GM21423 (cell line): ENCODE measurements around the gene MYO18B.

Source experiments
- ATAC-seq: cut with Tn5 transposase; IDR thresholded peaks from one replicate; pipeline ENCODE4 v1.9.1; 2021; ENCODE audit warnings: mild to moderate bottlenecking, moderate library complexity; ENCODE audit not compliant: unreplicated experiment

Gene MYO18B

DNA sequence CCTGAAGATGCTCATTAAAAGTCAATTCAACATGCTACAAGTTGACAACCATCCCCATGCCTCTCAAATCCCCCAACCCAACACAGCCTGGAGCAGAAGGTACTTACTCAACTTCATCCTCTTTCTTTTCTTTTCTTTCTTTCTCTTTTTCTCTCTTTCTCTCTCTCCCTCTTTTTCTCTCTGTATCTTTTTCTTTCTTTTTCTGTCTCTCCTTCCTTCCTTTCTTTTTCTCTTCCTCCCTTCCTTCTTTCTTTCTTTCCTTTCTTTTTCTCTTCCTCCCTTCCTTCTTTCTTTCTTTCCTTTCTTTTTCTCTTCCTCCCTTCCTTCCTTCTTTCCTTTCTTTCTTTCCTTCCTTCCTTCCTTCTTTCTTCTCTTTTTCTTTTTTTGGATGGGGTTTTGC is 291.6 kb downstream of the MYO18B start:
- ATAC-seq, result no peak

GRCh38 chr22:26035523-26035922 is 293.5 kb downstream of the MYO18B start:
- ATAC-seq, result no peak

GRCh38 chr22:26038365-26038764 is 296.4 kb downstream of the MYO18B start:
- ATAC-seq, result no peak

- no peak for ATAC-seq
Observed at GRCh38 chr22:26041931-26042330, 299.9 kb downstream of the MYO18B start.

GRCh38 chr22:26043031-26043430 is 301.0 kb downstream of the MYO18B start:
- no peak for ATAC-seq

GRCh38 chr22:26045051-26045450 is 303.1 kb downstream of the MYO18B start:
- no peak for ATAC-seq

GRCh38 chr22:26045860-26046259 is 303.9 kb downstream of the MYO18B start:
- no peak for ATAC-seq

DNA sequence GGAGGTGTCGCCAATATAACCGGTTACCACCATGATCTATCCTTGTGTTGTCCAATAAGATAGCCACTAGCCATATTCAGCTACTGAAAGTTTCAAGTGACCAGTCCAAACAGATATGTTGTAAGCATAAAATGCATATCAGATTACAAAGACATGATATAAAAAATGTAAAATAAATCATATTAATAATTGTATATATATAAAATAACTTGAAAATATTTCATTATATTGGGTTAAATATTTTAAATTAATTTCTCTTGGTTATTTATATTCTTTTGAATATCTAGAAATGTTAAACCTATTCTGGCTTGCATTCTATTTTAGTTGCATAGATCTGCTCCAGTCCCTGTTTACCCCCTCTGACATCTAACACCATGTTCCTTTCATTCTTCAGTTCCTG is 305.5 kb downstream of the MYO18B start:
- no peak for ATAC-seq

DNA sequence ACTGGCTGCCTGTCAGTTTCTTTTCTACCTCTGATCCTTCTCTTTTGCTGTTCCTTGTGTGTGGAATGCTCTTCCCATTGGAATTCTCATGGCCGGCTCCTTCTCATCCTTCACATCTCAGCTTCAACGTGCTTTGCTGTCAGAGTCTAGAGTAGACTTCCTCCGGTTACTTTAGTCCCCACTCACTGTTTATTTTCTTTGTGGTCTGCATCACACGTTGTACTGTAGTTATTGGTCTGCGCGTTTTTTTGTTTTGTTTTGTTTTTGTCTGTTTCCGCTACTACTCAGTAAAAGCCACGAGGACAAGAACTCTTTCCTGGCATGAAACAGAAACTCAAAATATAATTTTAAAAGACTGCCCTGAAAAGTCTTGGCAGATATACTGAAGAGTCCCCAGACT is 305.9 kb downstream of the MYO18B start:
- no peak for ATAC-seq

DNA sequence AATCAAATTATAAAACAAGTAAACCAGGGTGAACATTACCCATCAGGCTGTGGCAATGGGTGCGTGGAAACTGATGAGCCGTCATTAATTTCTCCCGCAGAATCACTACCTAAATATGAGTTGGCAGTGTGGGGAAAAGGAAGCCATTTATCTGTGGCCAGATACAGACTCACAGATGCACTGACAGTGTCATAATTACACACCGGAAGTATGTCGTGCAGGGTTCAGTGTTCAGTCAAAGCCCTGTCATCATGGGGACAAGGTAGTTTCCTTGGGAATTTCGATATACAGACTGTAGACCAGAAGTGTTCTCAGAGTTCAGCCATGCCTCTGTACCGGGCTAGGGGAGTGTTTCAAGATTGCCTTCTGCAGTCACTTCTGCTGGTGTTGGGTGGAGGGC is 308.1 kb downstream of the MYO18B start:
- no peak for ATAC-seq

GRCh38 chr22:26053737-26054316 is 311.8 kb downstream of the MYO18B start:
- no peak for ATAC-seq

GRCh38 chr22:26054841-26055605 is 313.0 kb downstream of the MYO18B start:
- ATAC-seq, result no peak

- no peak for ATAC-seq
Observed at GRCh38 chr22:26055693-26056092, 313.7 kb downstream of the MYO18B start.

DNA sequence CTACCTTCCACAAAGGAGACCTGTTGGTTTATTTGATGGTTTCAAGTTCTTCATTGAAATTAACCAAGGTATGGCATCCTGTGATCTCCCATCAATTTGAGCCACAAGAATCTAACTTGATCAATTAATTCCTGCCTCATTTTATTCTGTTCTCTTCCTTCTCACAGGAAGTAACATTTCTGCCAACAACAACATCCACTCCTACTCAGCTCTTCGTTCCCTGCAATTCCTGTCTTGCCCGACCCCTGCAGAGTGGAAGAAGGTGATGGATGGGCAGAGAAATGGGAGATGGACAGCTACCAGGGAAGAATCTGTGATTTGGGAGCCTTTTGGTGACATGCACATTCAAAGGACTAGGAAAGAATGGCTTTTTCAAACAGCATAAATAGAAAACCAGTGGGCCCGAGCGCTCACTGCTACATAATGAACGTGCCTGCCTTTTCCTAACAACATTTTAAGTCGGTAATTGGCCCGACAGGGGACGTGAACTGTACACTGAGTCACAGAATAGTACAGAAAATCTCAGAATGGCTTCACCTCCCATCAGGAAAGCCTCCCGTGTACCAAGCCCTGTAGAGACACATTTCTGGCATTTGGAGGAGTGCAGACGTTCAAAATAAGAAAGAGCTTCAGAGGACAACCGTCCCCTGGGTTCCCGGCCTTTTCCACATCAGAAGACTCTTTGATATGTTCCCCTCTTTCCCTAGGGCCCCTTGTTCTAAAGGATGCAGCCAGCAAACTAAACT is 314.6 kb downstream of the MYO18B start:
- ATAC-seq, result no peak

DNA sequence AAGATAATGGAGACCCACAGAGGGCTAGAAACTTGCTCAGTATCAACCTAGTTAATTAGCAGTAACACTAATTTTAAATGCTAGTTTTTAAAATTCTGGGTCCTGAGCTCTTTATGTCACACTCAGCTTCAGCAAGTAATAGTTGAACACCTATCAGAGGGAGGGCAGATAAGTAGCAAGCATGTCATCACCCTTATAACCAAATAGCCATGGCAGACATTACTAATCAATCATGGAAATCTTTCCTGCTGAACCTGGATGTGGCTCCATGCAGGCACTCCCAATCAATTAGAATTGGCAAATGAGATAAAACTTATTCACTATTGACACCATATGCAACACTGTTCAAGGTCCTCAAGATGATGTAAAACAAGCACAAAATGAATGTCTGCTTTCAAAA is 315.7 kb downstream of the MYO18B start:
- ATAC-seq, result no peak

GRCh38 chr22:26064048-26064447 is 322.1 kb downstream of the MYO18B start:
- ATAC-seq, result no peak

- no peak for ATAC-seq
Observed at GRCh38 chr22:26065847-26066246, 323.9 kb downstream of the MYO18B start.

- no peak for ATAC-seq
Observed at GRCh38 chr22:26066534-26066933, 324.5 kb downstream of the MYO18B start.

GRCh38 chr22:26068571-26068970 is 326.6 kb downstream of the MYO18B start:
- ATAC-seq, result no peak

DNA sequence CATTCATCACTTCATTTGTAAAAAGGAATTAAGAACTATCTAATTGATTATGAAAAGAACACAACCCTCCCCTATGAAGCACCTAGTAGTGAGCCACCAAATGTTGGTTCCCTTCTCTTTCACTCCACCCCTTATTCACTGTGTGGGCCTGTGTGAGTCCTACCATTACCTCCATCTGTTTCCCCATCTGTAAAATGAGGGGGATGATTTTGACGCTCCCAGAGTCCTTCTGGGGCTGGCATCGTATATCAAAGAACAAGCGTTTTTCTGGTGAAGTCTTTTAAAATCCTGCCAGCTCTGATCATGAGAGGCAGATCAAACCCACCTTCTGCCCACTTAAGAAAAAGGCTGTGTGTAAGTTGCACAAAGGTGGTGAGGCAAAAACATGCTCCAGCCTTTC is 330.6 kb downstream of the MYO18B start:
- no peak for ATAC-seq

DNA sequence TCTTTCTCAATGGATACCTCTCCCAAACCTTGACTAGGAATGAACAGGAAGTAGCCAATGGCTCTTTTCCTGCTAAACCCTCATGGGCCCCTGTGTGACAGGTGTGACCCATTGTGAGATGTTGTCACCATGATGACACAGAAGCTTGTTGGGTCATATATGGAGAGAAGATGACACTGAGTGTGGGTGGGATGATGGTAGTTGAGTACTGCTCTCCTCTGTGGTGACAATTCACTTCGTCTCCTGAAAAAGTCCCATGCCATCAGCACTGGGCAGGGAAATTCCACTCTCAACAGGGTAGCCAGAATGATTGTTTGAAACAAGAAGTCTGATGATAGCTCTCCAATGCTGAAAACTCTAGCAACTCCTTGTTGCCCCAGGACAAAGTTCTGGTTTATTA is 333.3 kb downstream of the MYO18B start:
- ATAC-seq, result no peak

DNA sequence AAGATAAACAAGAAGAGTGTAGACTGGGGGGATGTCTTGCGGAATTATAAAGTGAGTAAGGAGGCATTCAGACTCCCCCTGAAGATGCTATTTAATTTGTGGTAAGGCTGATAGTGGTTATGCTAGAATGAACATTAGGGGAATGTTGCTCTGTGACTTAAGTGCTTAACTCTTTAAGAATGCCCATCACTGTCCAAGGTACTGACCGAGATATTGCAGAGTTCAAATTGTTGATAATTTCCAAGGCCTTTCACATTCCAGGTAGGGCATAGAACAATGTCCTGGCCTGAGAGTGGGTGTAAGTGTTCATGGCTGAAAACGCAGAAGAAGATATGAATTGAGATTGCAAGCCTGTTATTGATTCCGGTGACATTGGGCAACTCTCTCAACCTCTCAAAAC is 337.0 kb downstream of the MYO18B start:
- ATAC-seq, result no peak
